IgD-negative memory B cell (primary cell): Measurements from ENCODE around the gene TSSK2. TPM values are rescaled to one million over a fixed set of nuclear protein-coding genes. Genes with fewer than 3 reads are reported as not detected.
A peak's percentile ranks its signal among the peaks of the same experiment; 100 is the strongest.

Experiments used
- H3K27ac Mint-ChIP-seq, 3 donors: one replicate each; pipeline ENCODE4 v1.8.0; 2020 to 2022; ENCODE audit warnings: mild to moderate bottlenecking in 3 of 3, mixed read lengths in 3 of 3, moderate library complexity in 1 of 3
- H3K27me3 Mint-ChIP-seq: one replicate; pipeline ENCODE4 v1.8.0; 2021; ENCODE audit warnings: mixed read lengths
- H3K36me3 Mint-ChIP-seq: one replicate; pipeline ENCODE4 v1.8.0; 2020; ENCODE audit warnings: mild to moderate bottlenecking, mixed read lengths
- H3K4me1 Mint-ChIP-seq, 3 donors: one replicate each; pipeline ENCODE4 v1.8.0; 2020 to 2022; ENCODE audit warnings: mixed read lengths in 3 of 3, mild to moderate bottlenecking in 1 of 3
- H3K4me3 Mint-ChIP-seq, 4 donors: one replicate each; pipeline ENCODE4 v1.8.0; 2020 to 2022; ENCODE audit warnings: mild to moderate bottlenecking in 4 of 4, mixed read lengths in 4 of 4, moderate library complexity in 3 of 4
- H3K9me3 Mint-ChIP-seq, 3 donors: one replicate each; pipeline ENCODE4 v1.8.0; 2020 to 2021; ENCODE audit warnings: mixed read lengths in 3 of 3, mild to moderate bottlenecking in 1 of 3
- polyA plus RNA-seq: library from polyadenylated mRNA; unstranded; fragments of 300-500 nt; fragmentation: Illumina TruSeq; gene quantifications from one replicate; pipeline ENCODE4 v1.2.3, GENCODE V29; 2021

Gene TSSK2
- polyA plus RNA-seq, 1 donor from 2014 or later, result not detected

DNA sequence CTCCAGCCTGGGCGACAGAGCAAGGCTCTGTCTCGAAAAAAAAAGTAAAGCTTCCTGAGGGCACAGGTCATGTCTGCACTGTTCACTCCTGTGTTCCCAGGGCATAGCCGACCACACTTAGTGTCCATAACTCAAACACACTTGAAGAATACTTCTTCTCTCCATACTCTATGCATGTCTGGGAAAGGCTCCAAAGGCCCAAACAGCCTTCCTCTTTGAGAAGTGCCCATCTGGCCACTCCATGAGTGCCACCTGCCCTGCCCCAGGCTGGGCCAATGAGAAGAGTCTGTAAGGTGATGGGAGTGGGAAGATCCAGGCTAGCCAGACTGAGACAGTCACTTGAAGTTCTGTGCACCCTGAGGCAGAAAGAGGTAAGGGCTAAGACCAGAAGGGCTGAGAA is 33.6 kb upstream of the TSSK2 start:
- H3K4me3 Mint-ChIP-seq, result no peak overlapping the region
- no peaks in the 10 kb centered on the region for H3K27me3 Mint-ChIP-seq
- H3K4me1 Mint-ChIP-seq, result peaks cover 12 to 14% (median 14%) of the 10 kb centered on the region in 3 donors
- peaks cover 7% of the 10 kb centered on the region for H3K36me3 Mint-ChIP-seq
- no peak overlapping the region for H3K27ac Mint-ChIP-seq
- H3K9me3 Mint-ChIP-seq, result no peaks in the 10 kb centered on the region

DNA sequence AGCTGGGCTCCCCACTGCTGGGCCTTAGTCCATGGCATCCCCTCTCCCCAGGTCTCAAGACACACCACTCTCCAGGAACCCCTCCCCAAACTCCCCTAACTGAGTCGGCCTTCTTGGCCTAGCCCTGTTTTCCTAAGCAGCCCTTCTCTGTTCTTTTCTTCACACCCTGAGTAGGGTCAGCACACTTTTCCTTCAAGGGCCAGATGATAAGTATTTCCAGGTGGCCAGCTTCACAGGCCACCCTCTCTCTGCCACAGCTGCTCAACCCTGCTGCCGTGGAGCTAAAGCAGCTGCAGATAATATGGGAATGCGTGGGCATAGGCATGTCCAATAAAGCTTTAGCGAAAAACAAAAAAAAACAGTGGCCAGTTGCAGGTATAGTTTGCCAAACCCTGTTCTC is 33.0 kb upstream of the TSSK2 start:
- peaks cover 4% of the 10 kb centered on the region for H3K36me3 Mint-ChIP-seq
- H3K27me3 Mint-ChIP-seq, result no peaks in the 10 kb centered on the region
- no peak overlapping the region for H3K27ac Mint-ChIP-seq
- H3K4me1 Mint-ChIP-seq, result peaks cover 13 to 18% (median 15%) of the 10 kb centered on the region in 3 donors
- H3K4me3 Mint-ChIP-seq, result no peak overlapping the region
- H3K9me3 Mint-ChIP-seq, result no peaks in the 10 kb centered on the region

GRCh38 chr22:19103880-19104821 is 27.0 kb upstream of the TSSK2 start:
- Mint-ChIP-seq H3K4me3 (peak overlapping the region in 1 of 4 donors; percentile 45), H3K36me3 (peaks cover 1% of the 10 kb centered on the region), H3K27me3 (no peaks in the 10 kb centered on the region), H3K9me3 (no peaks in the 10 kb centered on the region), H3K27ac (peak overlapping the region in 2 of 3 donors; percentile 13 to 67), H3K4me1 (peaks cover 19 to 25% (median 23%) of the 10 kb centered on the region in 3 donors)

GRCh38 chr22:19105456-19105855 is 25.7 kb upstream of the TSSK2 start:
- H3K27ac Mint-ChIP-seq, result no peak overlapping the region
- peaks cover 31 to 37% (median 35%) of the 10 kb centered on the region in 3 donors for H3K4me1 Mint-ChIP-seq
- peak overlapping the region in 1 of 4 donors; percentile 57 for H3K4me3 Mint-ChIP-seq
- H3K36me3 Mint-ChIP-seq, result peaks cover 1% of the 10 kb centered on the region
- H3K9me3 Mint-ChIP-seq, result no peaks in the 10 kb centered on the region
- peaks cover 3% of the 10 kb centered on the region for H3K27me3 Mint-ChIP-seq

DNA sequence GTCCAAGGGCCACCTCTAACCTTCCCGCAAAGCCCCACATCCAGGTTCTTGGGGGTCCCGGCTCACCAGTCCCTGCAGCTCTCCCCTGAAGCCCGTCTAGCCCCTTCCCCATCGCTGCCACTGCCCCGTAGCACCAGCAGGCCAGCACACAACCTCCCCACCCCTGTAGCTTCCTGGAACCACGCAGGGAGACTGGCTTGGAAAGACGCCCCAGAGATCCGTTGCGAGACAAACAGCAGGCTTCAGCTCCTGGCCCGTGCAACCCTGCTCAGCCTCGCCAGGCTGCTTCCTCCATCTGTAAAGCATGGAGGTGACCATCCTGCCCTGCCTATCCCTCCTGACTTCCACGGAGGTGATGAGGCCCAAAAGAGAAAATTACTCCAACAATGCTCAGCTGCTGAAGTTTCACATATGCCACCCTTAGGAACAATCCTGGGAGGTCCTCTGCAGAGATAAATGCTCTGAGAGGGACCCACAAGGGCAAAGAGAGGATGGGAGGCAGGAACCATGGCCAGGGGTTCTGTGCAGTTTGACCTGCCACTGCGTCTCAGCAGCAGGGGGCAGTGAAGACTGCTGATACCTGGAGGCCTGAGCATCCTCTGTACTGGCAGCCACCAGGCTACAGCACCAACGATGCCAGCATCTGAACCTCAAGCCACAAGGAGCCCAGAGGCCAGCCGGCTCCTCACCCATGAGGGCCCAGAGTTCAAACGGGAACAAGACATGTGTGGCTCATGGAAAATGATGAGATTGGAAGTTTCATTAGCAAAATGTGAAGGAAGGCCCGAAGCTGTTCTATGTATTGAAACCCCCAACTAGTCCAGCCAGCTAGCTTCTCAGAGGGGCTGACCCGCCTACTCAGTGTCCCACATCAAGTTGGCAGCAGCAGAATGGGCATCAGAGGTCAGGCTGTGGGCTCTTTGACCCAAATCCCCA is 25.0 kb upstream of the TSSK2 start:
- Mint-ChIP-seq H3K4me1 (peaks cover 31 to 43% (median 37%) of the 10 kb centered on the region in 3 donors), H3K4me3 (peak overlapping the region in 1 of 4 donors; percentile 22), H3K36me3 (peaks cover 1% of the 10 kb centered on the region), H3K27ac (peak overlapping the region in 2 of 3 donors; percentile 46 to 64), H3K9me3 (no peaks in the 10 kb centered on the region), H3K27me3 (peaks cover 3% of the 10 kb centered on the region)

DNA sequence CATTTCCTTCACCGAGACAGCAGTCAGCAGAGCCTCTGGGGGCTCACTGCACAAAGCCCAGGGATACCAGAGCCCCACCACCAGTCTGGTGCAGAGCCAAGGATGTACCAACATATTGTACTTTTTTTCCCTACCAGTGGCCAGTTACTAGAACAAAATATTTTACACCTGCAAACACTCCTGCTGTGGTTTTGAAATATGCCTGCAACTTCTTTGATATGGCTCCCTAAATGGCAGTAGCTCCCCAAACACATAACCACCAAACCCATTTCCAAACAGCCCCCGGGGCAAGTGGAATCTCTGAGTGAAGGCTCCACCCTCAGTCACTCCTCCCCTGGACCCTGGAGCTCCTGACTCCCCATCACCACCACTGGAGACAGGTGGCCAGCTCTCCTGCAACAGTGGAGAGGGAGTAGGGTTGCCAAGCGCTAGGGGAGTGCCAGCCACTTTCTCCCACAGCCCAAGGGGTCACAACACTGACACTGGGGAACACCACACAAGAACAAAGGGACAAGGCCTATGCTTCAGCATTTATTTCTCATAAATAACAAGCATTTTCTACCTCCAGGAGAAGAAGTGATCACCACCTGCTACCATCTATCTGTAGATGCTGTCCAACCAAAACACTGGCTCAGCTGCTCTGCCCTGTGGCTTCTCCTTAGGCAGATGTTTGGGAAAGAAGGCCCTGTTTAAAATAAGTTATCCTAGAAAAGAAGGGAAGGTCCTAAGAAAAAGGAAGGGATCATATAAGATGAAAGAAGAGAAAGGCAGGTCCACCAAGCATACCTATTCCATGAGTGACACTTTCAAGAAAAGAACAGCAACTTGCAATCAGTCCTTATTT is 24.0 kb upstream of the TSSK2 start:
- Mint-ChIP-seq H3K27me3 (peaks cover 3% of the 10 kb centered on the region), H3K9me3 (no peaks in the 10 kb centered on the region), H3K4me3 (peak overlapping the region in 1 of 4 donors; percentile 22), H3K36me3 (no peaks in the 10 kb centered on the region), H3K4me1 (peaks cover 28 to 45% (median 35%) of the 10 kb centered on the region in 3 donors), H3K27ac (peak overlapping the region in 1 of 3 donors; percentile 51)

DNA sequence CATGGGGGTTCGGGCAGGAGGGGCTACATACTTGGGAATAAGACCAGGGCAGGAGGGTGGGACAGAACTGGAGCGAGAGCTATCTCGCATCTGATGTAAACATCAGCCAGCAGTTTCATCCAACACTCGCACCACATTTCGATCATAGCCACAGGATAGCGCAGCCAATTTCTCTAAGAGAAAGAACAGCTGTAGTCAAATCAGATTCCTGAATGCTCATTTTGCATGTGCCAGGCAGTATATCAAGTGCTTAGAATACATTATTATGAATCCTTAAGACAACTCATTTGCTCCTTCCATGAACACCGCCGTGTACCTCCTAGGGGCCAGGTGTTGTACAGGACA is 23.4 kb upstream of the TSSK2 start:
- Mint-ChIP-seq H3K4me3 (no peak overlapping the region), H3K9me3 (no peaks in the 10 kb centered on the region), H3K4me1 (peaks cover 26 to 47% (median 34%) of the 10 kb centered on the region in 3 donors), H3K36me3 (no peaks in the 10 kb centered on the region), H3K27me3 (peaks cover 3% of the 10 kb centered on the region), H3K27ac (peak overlapping the region in 1 of 3 donors; percentile 51)

DNA sequence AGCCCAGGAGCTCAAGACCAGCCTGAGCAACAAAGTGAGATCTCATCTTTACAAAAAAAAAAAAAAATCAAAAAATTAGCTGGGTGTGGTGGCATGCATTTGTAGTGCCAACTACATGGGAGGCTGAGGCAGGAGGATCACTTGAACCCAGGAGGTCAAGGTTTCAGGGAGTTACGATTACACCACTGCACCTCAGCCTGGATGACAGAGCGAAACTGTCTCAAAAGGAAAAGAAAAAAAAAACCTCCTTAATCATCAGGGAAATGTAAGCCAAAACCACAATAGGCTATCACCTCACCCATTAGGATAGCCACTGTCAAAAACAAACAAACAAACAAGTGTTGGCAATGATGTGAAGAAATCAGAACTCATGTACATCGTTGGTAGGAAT is 22.3 kb upstream of the TSSK2 start:
- Mint-ChIP-seq H3K36me3 (no peaks in the 10 kb centered on the region), H3K27ac (peak overlapping the region in 1 of 3 donors; percentile 31), H3K4me1 (peaks cover 24 to 49% (median 34%) of the 10 kb centered on the region in 3 donors), H3K27me3 (peaks cover 3% of the 10 kb centered on the region), H3K4me3 (peak overlapping the region in 2 of 4 donors; percentile 14 to 66), H3K9me3 (no peaks in the 10 kb centered on the region)

- no peaks in the 10 kb centered on the region for H3K9me3 Mint-ChIP-seq
- no peaks in the 10 kb centered on the region for H3K36me3 Mint-ChIP-seq
- H3K27ac Mint-ChIP-seq, result peak overlapping the region; percentile 6 to 88 (median 87)
- H3K4me1 Mint-ChIP-seq, result peaks cover 20 to 45% (median 31%) of the 10 kb centered on the region in 3 donors
- H3K27me3 Mint-ChIP-seq, result peaks cover 3% of the 10 kb centered on the region
- peak overlapping the region; percentile 1 to 84 (median 56) for H3K4me3 Mint-ChIP-seq
Observed at GRCh38 chr22:19109198-19110063, 21.7 kb upstream of the TSSK2 start.

GRCh38 chr22:19110064-19110458 is 21.0 kb upstream of the TSSK2 start:
- no peaks in the 10 kb centered on the region for H3K9me3 Mint-ChIP-seq
- peak overlapping the region in 2 of 4 donors; percentile 77 to 84 for H3K4me3 Mint-ChIP-seq
- H3K36me3 Mint-ChIP-seq, result no peaks in the 10 kb centered on the region
- H3K4me1 Mint-ChIP-seq, result peaks cover 26 to 51% (median 35%) of the 10 kb centered on the region in 3 donors
- H3K27me3 Mint-ChIP-seq, result peaks cover 3% of the 10 kb centered on the region
- H3K27ac Mint-ChIP-seq, result peak overlapping the region; percentile 6 to 88 (median 87)

- Mint-ChIP-seq H3K36me3 (no peaks in the 10 kb centered on the region), H3K9me3 (no peaks in the 10 kb centered on the region), H3K27me3 (peaks cover 3% of the 10 kb centered on the region), H3K27ac (peak overlapping the region in 1 of 3 donors; percentile 81), H3K4me1 (peaks cover 30 to 54% (median 38%) of the 10 kb centered on the region in 3 donors), H3K4me3 (no peak overlapping the region)
Observed at GRCh38 chr22:19110646-19111045, 20.5 kb upstream of the TSSK2 start.

GRCh38 chr22:19111140-19111539 is 20.0 kb upstream of the TSSK2 start:
- peak overlapping the region in 1 of 4 donors; percentile 71 for H3K4me3 Mint-ChIP-seq
- H3K27ac Mint-ChIP-seq, result peak overlapping the region in 1 of 3 donors; percentile 81
- H3K27me3 Mint-ChIP-seq, result peaks cover 3% of the 10 kb centered on the region
- no peaks in the 10 kb centered on the region for H3K36me3 Mint-ChIP-seq
- H3K9me3 Mint-ChIP-seq, result no peaks in the 10 kb centered on the region
- H3K4me1 Mint-ChIP-seq, result peaks cover 34 to 56% (median 42%) of the 10 kb centered on the region in 3 donors

- peak overlapping the region in 1 of 4 donors; percentile 71 for H3K4me3 Mint-ChIP-seq
- no peak overlapping the region for H3K27ac Mint-ChIP-seq
- no peaks in the 10 kb centered on the region for H3K36me3 Mint-ChIP-seq
- peaks cover 3% of the 10 kb centered on the region for H3K27me3 Mint-ChIP-seq
- H3K9me3 Mint-ChIP-seq, result no peaks in the 10 kb centered on the region
- peaks cover 34 to 57% (median 44%) of the 10 kb centered on the region in 3 donors for H3K4me1 Mint-ChIP-seq
Observed at GRCh38 chr22:19111584-19111983, 19.5 kb upstream of the TSSK2 start.
